Parathyroid adenoma (tissue), 2 donors: Measurements from ENCODE around the gene ANK2.

Experiments
- H2AFZ ChIP-seq: fragments of 300-600 bp; sonication (generic); one replicate; pipeline ENCODE4 v1.7.0; 2017; ENCODE audit warnings: antibody characterized with exemption, mild to moderate bottlenecking
- H3K27ac ChIP-seq: fragments of 300-600 bp; sonication (generic); one replicate; pipeline ENCODE4 v1.7.0; 2017
- H3K27me3 ChIP-seq: fragments of 300-600 bp; sonication (generic); one replicate; pipeline ENCODE4 v1.7.0; 2017; ENCODE audit warnings: low read length; ENCODE audit not compliant: control insufficient read depth, insufficient read depth
- H3K36me3 ChIP-seq: fragments of 300-600 bp; sonication (generic); one replicate; pipeline ENCODE4 v1.7.0; 2017; ENCODE audit warnings: low read length; ENCODE audit not compliant: control insufficient read depth, insufficient read depth
- H3K4me1 ChIP-seq: fragments of 300-600 bp; sonication (generic); one replicate; pipeline ENCODE4 v1.7.0; 2017; ENCODE audit warnings: control low read depth
- H3K4me2 ChIP-seq: fragments of 300-600 bp; sonication (generic); one replicate; pipeline ENCODE4 v1.7.0; 2017; ENCODE audit warnings: low read length
- H3K4me3 ChIP-seq: fragments of 300-600 bp; sonication (generic); one replicate; pipeline ENCODE4 v1.7.0; 2017; ENCODE audit warnings: low read depth, low read length
- H3K79me2 ChIP-seq: fragments of 300-600 bp; sonication (generic); one replicate; pipeline ENCODE4 v1.7.0; 2017; ENCODE audit warnings: control low read depth
- H3K9ac ChIP-seq: fragments of 300-600 bp; sonication (generic); one replicate; pipeline ENCODE4 v1.7.0; 2017; ENCODE audit warnings: mild to moderate bottlenecking
- H3K9me3 ChIP-seq: fragments of 300-600 bp; sonication (generic); one replicate; pipeline ENCODE4 v1.7.0; 2017; ENCODE audit warnings: low read length; ENCODE audit not compliant: control insufficient read depth
- CTCF ChIP-seq: fragments of 300-600 bp; sonication (generic); IDR thresholded peaks from one replicate; pipeline ENCODE4 v1.7.0; 2017; ENCODE audit warnings: antibody characterized with exemption, mild to moderate bottlenecking
- donor health status: primary hyperparathyroidism.

ANK2 gene

DNA sequence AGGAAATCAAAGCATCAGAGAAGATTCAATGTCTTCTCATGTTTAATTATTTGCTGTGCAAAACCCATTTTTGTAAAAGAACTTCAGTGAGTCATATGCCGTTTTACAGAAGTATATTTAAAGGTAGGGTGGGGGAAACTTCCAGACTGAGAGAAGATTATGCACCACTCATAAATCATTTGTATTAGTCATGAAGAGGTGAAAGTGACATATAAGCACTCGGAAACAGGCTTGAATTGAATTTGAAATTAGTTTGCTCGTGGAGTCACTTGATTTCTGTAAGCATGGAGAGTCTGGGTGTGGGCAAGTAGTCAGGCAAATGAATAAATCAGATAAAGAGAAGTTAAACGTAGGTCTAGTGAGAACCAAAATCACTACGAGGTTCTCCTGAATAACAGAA is 335.1 kb downstream of the ANK2 start:
- Histone ChIP-seq H3K9me3 (no peaks in the 10 kb centered on the region), H2AFZ (no peak overlapping the region), H3K79me2 (no peaks in the 10 kb centered on the region), H3K4me3 (no peak overlapping the region), H3K4me2 (no peak overlapping the region), H3K9ac (no peak overlapping the region), H3K27me3 (no peaks in the 10 kb centered on the region), H3K27ac (no peak overlapping the region), H3K36me3 (no peaks in the 10 kb centered on the region), H3K4me1 (no peaks in the 10 kb centered on the region)
- no peak for TF ChIP-seq CTCF

GRCh38 chr4:113385281-113385899 is 335.9 kb downstream of the ANK2 start:
- H3K27me3 ChIP-seq, result no peaks in the 10 kb centered on the region
- no peak for TF ChIP-seq CTCF
- no peaks in the 10 kb centered on the region for H3K79me2 ChIP-seq
- H3K4me3 ChIP-seq, result no peak overlapping the region
- H3K4me1 ChIP-seq, result no peaks in the 10 kb centered on the region
- no peaks in the 10 kb centered on the region for H3K36me3 ChIP-seq
- no peak overlapping the region for H3K27ac ChIP-seq
- no peaks in the 10 kb centered on the region for H3K9me3 ChIP-seq
- H3K9ac ChIP-seq, result no peak overlapping the region
- H2AFZ ChIP-seq, result no peak overlapping the region
- H3K4me2 ChIP-seq, result no peak overlapping the region

GRCh38 chr4:113389160-113389559 is 339.7 kb downstream of the ANK2 start:
- no peaks in the 10 kb centered on the region for H3K36me3 ChIP-seq
- no peak for TF ChIP-seq CTCF
- no peaks in the 10 kb centered on the region for H3K4me1 ChIP-seq
- no peak overlapping the region for H3K4me3 ChIP-seq
- H3K9ac ChIP-seq, result no peak overlapping the region
- H3K79me2 ChIP-seq, result no peaks in the 10 kb centered on the region
- no peak overlapping the region for H3K27ac ChIP-seq
- H3K4me2 ChIP-seq, result no peak overlapping the region
- H2AFZ ChIP-seq, result no peak overlapping the region
- H3K9me3 ChIP-seq, result no peaks in the 10 kb centered on the region
- no peaks in the 10 kb centered on the region for H3K27me3 ChIP-seq

GRCh38 chr4:113390850-113391249 is 341.4 kb downstream of the ANK2 start:
- Histone ChIP-seq H3K27me3 (no peaks in the 10 kb centered on the region), H3K27ac (no peak overlapping the region), H3K36me3 (no peaks in the 10 kb centered on the region), H2AFZ (no peak overlapping the region), H3K4me1 (no peaks in the 10 kb centered on the region), H3K4me3 (no peak overlapping the region), H3K9ac (no peak overlapping the region), H3K9me3 (no peaks in the 10 kb centered on the region), H3K4me2 (no peak overlapping the region), H3K79me2 (no peaks in the 10 kb centered on the region)
- no peak for TF ChIP-seq CTCF

GRCh38 chr4:113394108-113394729 is 344.8 kb downstream of the ANK2 start:
- H3K79me2 ChIP-seq, result no peaks in the 10 kb centered on the region
- H3K27ac ChIP-seq, result no peak overlapping the region
- H2AFZ ChIP-seq, result no peak overlapping the region
- no peak overlapping the region for H3K9ac ChIP-seq
- no peak for TF ChIP-seq CTCF
- H3K27me3 ChIP-seq, result no peaks in the 10 kb centered on the region
- no peaks in the 10 kb centered on the region for H3K9me3 ChIP-seq
- no peak overlapping the region for H3K4me2 ChIP-seq
- no peaks in the 10 kb centered on the region for H3K4me1 ChIP-seq
- H3K4me3 ChIP-seq, result no peak overlapping the region
- H3K36me3 ChIP-seq, result no peaks in the 10 kb centered on the region
